ENCODE results near the gene ACAP3.
A peak's percentile ranks its signal among the peaks of the same experiment; 100 is the strongest.

The ACAP3 gene

GRCh38 chr1:1306070-1306660 is 1.6 kb downstream of the ACAP3 start:
- no peaks in the 10 kb centered on the region for H3K27me3 ChIP-seq (ENCODE audit: insufficient read depth, poor library complexity, severe bottlenecking)
- H3K27ac ChIP-seq (replicated peaks) = peak overlapping the region; percentile 56
- TF ChIP-seq SPI1 (IDR thresholded peaks at IDR 0.05; ENCODE audit: borderline replicate concordance, low read depth) (no peak), GABPA (IDR thresholded peaks at IDR 0.05; ENCODE audit: low read depth) (no peak), POLR2AphosphoS5 (IDR thresholded peaks at IDR 0.05; ENCODE audit: low read depth) (no peak)
- TF ChIP-seq, protein P1, sequence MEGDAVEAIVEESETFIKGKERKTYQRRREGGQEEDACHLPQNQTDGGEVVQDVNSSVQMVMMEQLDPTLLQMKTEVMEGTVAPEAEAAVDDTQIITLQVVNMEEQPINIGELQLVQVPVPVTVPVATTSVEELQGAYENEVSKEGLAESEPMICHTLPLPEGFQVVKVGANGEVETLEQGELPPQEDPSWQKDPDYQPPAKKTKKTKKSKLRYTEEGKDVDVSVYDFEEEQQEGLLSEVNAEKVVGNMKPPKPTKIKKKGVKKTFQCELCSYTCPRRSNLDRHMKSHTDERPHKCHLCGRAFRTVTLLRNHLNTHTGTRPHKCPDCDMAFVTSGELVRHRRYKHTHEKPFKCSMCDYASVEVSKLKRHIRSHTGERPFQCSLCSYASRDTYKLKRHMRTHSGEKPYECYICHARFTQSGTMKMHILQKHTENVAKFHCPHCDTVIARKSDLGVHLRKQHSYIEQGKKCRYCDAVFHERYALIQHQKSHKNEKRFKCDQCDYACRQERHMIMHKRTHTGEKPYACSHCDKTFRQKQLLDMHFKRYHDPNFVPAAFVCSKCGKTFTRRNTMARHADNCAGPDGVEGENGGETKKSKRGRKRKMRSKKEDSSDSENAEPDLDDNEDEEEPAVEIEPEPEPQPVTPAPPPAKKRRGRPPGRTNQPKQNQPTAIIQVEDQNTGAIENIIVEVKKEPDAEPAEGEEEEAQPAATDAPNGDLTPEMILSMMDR (IDR thresholded peaks at IDR 0.05; ENCODE audit: insufficient read depth, low read length) = no peak
- TF ChIP-seq, protein P2, sequence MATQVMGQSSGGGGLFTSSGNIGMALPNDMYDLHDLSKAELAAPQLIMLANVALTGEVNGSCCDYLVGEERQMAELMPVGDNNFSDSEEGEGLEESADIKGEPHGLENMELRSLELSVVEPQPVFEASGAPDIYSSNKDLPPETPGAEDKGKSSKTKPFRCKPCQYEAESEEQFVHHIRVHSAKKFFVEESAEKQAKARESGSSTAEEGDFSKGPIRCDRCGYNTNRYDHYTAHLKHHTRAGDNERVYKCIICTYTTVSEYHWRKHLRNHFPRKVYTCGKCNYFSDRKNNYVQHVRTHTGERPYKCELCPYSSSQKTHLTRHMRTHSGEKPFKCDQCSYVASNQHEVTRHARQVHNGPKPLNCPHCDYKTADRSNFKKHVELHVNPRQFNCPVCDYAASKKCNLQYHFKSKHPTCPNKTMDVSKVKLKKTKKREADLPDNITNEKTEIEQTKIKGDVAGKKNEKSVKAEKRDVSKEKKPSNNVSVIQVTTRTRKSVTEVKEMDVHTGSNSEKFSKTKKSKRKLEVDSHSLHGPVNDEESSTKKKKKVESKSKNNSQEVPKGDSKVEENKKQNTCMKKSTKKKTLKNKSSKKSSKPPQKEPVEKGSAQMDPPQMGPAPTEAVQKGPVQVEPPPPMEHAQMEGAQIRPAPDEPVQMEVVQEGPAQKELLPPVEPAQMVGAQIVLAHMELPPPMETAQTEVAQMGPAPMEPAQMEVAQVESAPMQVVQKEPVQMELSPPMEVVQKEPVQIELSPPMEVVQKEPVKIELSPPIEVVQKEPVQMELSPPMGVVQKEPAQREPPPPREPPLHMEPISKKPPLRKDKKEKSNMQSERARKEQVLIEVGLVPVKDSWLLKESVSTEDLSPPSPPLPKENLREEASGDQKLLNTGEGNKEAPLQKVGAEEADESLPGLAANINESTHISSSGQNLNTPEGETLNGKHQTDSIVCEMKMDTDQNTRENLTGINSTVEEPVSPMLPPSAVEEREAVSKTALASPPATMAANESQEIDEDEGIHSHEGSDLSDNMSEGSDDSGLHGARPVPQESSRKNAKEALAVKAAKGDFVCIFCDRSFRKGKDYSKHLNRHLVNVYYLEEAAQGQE (IDR thresholded peaks at IDR 0.05; ENCODE audit: insufficient replicate concordance, low read depth) = no peak
- H3K4me3 ChIP-seq (replicated peaks; ENCODE audit: insufficient read depth, low read length) = peak overlapping the region; percentile 73
- DNase-seq (ENCODE audit: low read depth in 1 of 2, low spot score in 1 of 2) = peak in 1 of 2 experiments; percentile 39

DNA sequence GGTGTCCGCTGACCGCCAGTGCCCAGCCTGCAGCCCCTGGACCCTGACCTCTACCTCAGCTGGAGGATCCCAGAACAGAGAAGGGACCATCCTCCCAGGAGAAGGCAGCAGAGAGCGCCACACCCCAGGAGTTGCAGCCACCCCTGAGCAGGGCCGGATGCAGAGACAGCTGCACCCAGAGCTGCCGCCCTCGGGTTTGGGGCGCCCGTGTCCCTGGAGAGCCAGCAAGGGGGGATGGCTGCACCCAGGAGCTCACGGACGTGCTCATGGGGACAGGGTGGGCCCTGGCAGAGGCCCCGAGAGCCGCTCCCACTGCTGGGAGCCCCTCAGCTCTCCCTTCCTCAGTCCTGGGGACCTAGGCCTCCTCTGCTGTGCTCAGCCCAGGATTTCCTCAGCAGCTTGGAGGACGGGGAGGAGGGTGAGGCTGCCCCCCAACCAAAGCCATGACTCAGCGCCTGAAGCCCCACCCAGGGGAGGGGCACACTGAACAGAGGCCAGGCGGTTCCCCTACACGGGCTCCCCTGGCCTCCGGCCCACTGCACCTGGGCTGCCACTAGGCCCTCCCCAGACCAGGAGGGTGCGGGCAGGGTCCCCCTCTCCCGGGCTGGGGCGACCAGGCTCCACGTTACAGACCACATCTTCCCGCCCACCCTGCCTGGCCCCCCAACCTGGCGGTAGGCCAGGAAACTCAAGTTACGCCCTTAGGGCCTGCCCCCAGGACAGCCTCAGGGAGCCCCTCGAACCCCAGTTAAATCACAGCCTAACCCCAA is 2.2 kb downstream of the ACAP3 start:
- TF ChIP-seq GABPA (IDR thresholded peaks at IDR 0.05; ENCODE audit: low read depth) (no peak), POLR2AphosphoS5 (IDR thresholded peaks at IDR 0.05; ENCODE audit: low read depth) (no peak), SPI1 (IDR thresholded peaks at IDR 0.05; ENCODE audit: borderline replicate concordance, low read depth) (no peak)
- TF ChIP-seq, protein P2 (IDR thresholded peaks at IDR 0.05; ENCODE audit: insufficient replicate concordance, low read depth) = no peak
- TF ChIP-seq, protein P1 (IDR thresholded peaks at IDR 0.05; ENCODE audit: insufficient read depth, low read length) = no peak

DNA sequence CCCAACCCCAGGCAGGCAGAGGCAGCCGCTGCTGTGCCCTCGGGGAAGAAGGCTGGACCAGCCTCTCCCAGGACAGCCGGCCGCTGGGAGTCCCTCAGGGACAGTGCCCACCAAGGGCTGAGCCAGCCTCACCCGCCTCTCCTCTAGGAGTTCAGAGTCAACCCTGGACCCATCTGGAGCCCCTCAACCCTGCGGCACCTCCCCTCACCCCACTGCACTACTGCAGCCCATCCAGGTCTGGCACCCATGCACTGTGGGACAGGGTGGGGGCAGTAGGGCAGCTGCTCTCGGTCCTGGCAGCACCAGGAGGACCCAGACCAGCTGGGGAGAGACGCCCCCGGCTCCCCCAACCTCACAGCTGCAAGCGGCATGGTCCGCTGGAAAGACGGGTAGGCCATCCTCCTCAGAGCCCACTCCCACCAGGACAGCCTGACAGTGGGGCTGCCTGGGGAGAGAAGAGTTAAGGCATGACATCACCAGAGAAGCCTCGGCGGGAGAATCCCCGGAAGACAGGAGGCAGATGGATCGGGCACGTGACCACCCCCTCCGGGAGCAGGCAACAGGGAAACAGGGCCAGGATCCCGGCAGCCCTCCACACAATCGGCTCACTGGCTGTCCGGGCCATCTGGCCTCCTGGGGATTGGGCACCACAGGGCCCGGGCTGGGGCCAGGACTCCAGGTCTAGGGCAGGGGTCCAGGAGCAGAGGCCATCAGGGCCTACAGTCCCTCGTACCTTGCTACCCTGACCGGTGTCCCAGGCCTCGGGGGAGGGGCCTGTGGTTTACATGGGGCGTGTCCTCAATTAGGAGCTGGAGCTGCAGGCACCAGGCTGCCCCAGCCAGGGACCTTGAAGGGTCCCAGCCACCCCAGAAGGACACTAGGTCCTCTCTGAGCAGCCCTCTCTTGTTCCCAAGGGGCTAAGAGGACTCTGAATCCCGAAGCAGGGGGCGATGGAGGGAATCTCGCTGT is 3.1 kb downstream of the ACAP3 start:
- no peak for DNase-seq (ENCODE audit: low read depth in 1 of 2, low spot score in 1 of 2)

More for the DNA sequence above, 2.2 kb downstream of the ACAP3 start:
- Histone ChIP-seq H3K27ac (replicated peaks) (peak overlapping the region; percentile 56), H3K4me3 (replicated peaks; ENCODE audit: insufficient read depth, low read length) (peak overlapping the region; percentile 73), H3K27me3 (ENCODE audit: insufficient read depth, poor library complexity, severe bottlenecking) (no peaks in the 10 kb centered on the region)
- peak; percentile 64 to 89 for DNase-seq (ENCODE audit: low read depth in 1 of 2, low spot score in 1 of 2)

More for the DNA sequence above, 3.1 kb downstream of the ACAP3 start:
- Histone ChIP-seq H3K27me3 (ENCODE audit: insufficient read depth, poor library complexity, severe bottlenecking) (no peaks in the 10 kb centered on the region), H3K4me3 (replicated peaks; ENCODE audit: insufficient read depth, low read length) (no peak overlapping the region), H3K27ac (replicated peaks) (peak overlapping the region; percentile 56)
- TF ChIP-seq SPI1 (IDR thresholded peaks at IDR 0.05; ENCODE audit: borderline replicate concordance, low read depth) (no peak), GABPA (IDR thresholded peaks at IDR 0.05; ENCODE audit: low read depth) (no peak), POLR2AphosphoS5 (IDR thresholded peaks at IDR 0.05; ENCODE audit: low read depth) (no peak)
- TF ChIP-seq, protein P1 (IDR thresholded peaks at IDR 0.05; ENCODE audit: insufficient read depth, low read length) = no peak
- TF ChIP-seq, protein P2 (IDR thresholded peaks at IDR 0.05; ENCODE audit: insufficient replicate concordance, low read depth) = no peak

Measured in HL-60 (cell line).